ENCODE results near the gene PLXNA4. TPM values are rescaled to one million over a fixed set of nuclear protein-coding genes. Genes with fewer than 3 reads are reported as not detected.

Gene PLXNA4
- total RNA-seq, 1 donor from 2014 or later: 3.3 TPM

- Mint-ChIP-seq H3K9me3 (ENCODE audit: unreplicated experiment) (no peaks in the 10 kb centered on the region), H3K36me3 (ENCODE audit: low read depth, unreplicated experiment) (peaks cover 2% of the 10 kb centered on the region), H3K4me3 (ENCODE audit: unreplicated experiment) (peak overlapping the region; percentile 76), H3K27ac (ENCODE audit: unreplicated experiment) (no peak overlapping the region), H3K4me1 (ENCODE audit: low read depth, unreplicated experiment) (peaks cover 11% of the 10 kb centered on the region), H3K27me3 (ENCODE audit: low read depth, unreplicated experiment) (peaks cover 73% of the 10 kb centered on the region)
- no peaks in the 10 kb centered on the region for H3K36me3 ChIP-seq (ENCODE audit: insufficient read depth, low read length)
- DNase-seq (ENCODE audit: low read depth) (no peak), FAIRE-seq (no peak)
- no peak overlapping the region for H3K4me3 ChIP-seq (ENCODE audit: insufficient read depth, low read depth, low read length)
- H3K9ac ChIP-seq (ENCODE audit: low read length): no peak overlapping the region
- no peak overlapping the region for H2AFZ ChIP-seq (ENCODE audit: low read depth, low read length)
- H3K9me3 ChIP-seq (ENCODE audit: insufficient read depth, low read depth, low read length): no peaks in the 10 kb centered on the region
- H3K79me2 ChIP-seq (ENCODE audit: insufficient read depth, low read length): peaks cover 6% of the 10 kb centered on the region
- H3K27me3 ChIP-seq (ENCODE audit: insufficient read depth, low read length): peaks cover 37% of the 10 kb centered on the region
- H3K4me2 ChIP-seq (ENCODE audit: low read length): peak overlapping the region; percentile 88
- peaks cover 7% of the 10 kb centered on the region for H4K20me1 ChIP-seq (ENCODE audit: insufficient read depth, low read length)
- TF ChIP-seq EZH2 (IDR thresholded peaks at IDR 0.05; ENCODE audit: insufficient read depth, low read length) (no peak), CTCF (IDR thresholded peaks at IDR 0.05; ENCODE audit: insufficient read depth, low read depth, low read length) (no peak)
- peaks cover 20% of the 10 kb centered on the region for H3K4me1 ChIP-seq (ENCODE audit: insufficient read depth, low read length)
- H3K27ac ChIP-seq (ENCODE audit: low read depth, low read length): no peak overlapping the region
Observed at GRCh38 chr7:132578050-132578370, 1.7 kb upstream of the PLXNA4 start.

GRCh38 chr7:132577206-132578049, 1.2 kb upstream of the PLXNA4 start:
- peaks cover 10% of the 10 kb centered on the region for H4K20me1 ChIP-seq (ENCODE audit: insufficient read depth, low read length)

More at GRCh38 chr7:132577206-132578049, 1.2 kb upstream of the PLXNA4 start:
- Mint-ChIP-seq H3K4me1 (ENCODE audit: low read depth, unreplicated experiment) (peaks cover 11% of the 10 kb centered on the region), H3K4me3 (ENCODE audit: unreplicated experiment) (peak overlapping the region; percentile 76), H3K27ac (ENCODE audit: unreplicated experiment) (no peak overlapping the region), H3K9me3 (ENCODE audit: unreplicated experiment) (no peaks in the 10 kb centered on the region), H3K27me3 (ENCODE audit: low read depth, unreplicated experiment) (peaks cover 73% of the 10 kb centered on the region), H3K36me3 (ENCODE audit: low read depth, unreplicated experiment) (peaks cover 4% of the 10 kb centered on the region)
- peaks cover 9% of the 10 kb centered on the region for H3K79me2 ChIP-seq (ENCODE audit: insufficient read depth, low read length)
- no peak overlapping the region for H3K9ac ChIP-seq (ENCODE audit: low read length)
- peak; percentile 62 for DNase-seq (ENCODE audit: low read depth)
- no peak for FAIRE-seq
- peak overlapping the region; percentile 22 for H3K4me3 ChIP-seq (ENCODE audit: insufficient read depth, low read depth, low read length)
- no peaks in the 10 kb centered on the region for H3K36me3 ChIP-seq (ENCODE audit: insufficient read depth, low read length)
- peaks cover 37% of the 10 kb centered on the region for H3K27me3 ChIP-seq (ENCODE audit: insufficient read depth, low read length)
- no peaks in the 10 kb centered on the region for H3K9me3 ChIP-seq (ENCODE audit: insufficient read depth, low read depth, low read length)
- H3K27ac ChIP-seq (ENCODE audit: low read depth, low read length): no peak overlapping the region
- peak overlapping the region; percentile 88 for H3K4me2 ChIP-seq (ENCODE audit: low read length)
- H3K4me1 ChIP-seq (ENCODE audit: insufficient read depth, low read length): peaks cover 20% of the 10 kb centered on the region
- TF ChIP-seq EZH2 (IDR thresholded peaks at IDR 0.05; ENCODE audit: insufficient read depth, low read length) (peak; percentile 58), CTCF (IDR thresholded peaks at IDR 0.05; ENCODE audit: insufficient read depth, low read depth, low read length) (no peak)
- peak overlapping the region; percentile 74 for H2AFZ ChIP-seq (ENCODE audit: low read depth, low read length)

All from astrocyte (in vitro differentiated cells and primary cell).